HCEC 1CT (cell line): ENCODE measurements around the gene MUC5B.

ENCODE experiments used
- DNase-seq: peaks from one replicate; pipeline ENCODE4 v3.0.0-alpha.2; 2017

Gene MUC5B

GRCh38 chr11:1270476-1270875 lies 47.6 kb downstream of the MUC5B start:
- DNase-seq, result no peak

- no peak for DNase-seq
Observed at GRCh38 chr11:1271002-1271401, 48.1 kb downstream of the MUC5B start.

- no peak for DNase-seq
Observed at GRCh38 chr11:1271406-1271805, 48.5 kb downstream of the MUC5B start.

- DNase-seq, result no peak
Observed at GRCh38 chr11:1271927-1272326, 49.1 kb downstream of the MUC5B start.

- DNase-seq, result no peak
Observed at GRCh38 chr11:1272531-1272930, 49.7 kb downstream of the MUC5B start.

GRCh38 chr11:1274501-1274900 lies 51.6 kb downstream of the MUC5B start:
- DNase-seq, result no peak

DNA sequence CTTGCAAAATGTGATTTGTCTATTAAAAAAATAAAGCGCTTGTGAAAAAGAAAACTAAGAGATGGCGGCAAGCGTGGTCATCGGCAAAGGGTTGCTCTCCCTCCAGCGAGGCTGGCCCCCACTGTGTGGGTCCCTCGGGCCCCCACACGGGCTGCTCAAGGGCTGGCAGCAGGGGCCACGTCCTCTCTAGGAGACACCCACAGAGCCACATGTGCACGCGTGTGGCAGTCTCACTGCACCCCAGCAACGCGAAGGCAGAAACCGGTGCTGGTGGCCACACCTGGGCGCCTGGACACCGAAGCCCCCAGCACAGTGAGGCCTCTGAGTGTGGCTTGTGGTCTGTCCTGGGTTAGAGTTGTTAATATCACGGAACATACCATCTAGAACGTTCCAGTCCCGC lies 52.2 kb downstream of the MUC5B start:
- DNase-seq, result no peak

- no peak for DNase-seq
Observed at GRCh38 chr11:1276041-1276790, 53.4 kb downstream of the MUC5B start.

DNA sequence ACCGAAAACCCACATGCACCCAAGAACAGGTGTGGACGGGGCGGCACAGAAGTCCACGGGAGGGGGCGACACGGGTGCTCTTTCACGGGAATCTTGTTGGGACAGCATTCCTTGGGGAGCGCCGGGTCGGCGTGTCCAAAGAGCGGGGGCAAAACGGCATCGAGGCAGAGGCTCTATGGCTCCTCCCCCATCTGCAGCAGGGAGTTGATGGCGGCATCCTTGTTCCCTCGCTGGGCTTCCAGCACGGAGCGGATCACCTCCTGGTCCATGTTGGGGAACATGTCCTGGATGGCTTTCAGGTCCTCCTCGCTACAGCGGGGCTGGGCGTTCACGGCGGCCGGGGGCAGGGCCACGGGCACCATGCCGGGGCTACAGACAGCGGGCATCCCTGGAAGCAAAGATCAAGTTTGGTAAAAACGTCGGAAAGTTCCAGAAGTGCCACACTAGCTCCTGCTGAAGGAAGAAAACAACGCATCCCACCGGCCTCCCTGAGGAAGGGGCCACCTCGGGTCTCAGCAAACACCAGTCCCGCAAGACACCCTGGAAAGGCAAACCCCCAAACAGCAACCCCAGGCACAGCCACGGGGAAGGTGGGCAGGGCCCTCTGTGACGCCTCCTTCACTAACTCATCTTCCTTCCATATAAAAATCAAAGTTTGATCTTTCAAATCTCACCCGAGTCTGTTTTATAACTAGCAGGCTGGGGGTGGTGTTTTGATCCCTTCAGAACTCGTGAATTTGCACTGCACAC lies 54.2 kb downstream of the MUC5B start:
- DNase-seq, result no peak

- DNase-seq, result no peak
Observed at GRCh38 chr11:1277936-1278512, 55.2 kb downstream of the MUC5B start.

GRCh38 chr11:1278766-1279673 lies 56.2 kb downstream of the MUC5B start:
- DNase-seq, result no peak

GRCh38 chr11:1279674-1280055 lies 56.8 kb downstream of the MUC5B start:
- no peak for DNase-seq

DNA sequence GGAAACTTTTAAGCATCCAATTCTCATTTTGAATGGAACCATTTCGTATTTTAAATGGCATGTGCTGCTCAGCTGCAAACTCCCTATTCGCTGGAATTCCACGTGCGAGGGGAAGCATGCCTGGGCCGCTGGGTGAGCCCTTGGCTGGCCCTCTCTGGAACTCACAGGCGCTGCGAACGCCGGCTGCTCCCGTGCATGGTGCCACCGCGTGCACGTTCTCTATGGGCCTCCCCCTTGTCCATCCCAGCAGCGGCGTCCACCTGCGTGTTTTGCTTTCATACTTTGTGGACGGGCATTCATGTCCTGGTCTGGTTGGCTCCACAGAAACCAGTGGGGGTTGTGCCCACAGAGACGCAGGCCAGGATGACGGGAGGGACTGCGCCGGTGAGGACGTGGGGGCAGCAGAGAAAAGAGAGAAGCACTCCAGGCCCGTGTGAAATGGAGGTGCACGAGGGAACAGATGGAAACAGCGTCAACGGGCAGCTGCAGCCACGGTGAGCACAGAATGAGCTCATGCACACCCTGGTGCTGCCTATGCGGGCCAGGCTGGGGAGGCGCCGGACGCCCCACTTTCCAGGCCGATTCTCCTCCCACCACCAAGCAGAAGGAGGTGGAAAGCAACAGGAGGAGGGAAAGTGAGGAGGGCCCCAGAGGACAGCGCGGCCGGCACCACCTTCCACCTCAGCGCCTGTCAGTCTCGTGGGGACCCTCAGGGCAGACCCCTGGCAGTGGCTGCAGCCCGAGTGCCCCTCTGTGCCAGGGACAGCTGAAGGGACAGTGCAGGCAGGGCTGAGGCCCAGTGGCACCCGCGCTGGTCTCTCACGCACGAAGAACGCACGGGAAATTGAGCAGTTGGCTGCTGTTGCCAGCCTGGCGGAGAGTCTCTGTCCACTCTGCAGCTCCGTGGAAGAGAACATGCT lies 57.5 kb downstream of the MUC5B start:
- no peak for DNase-seq

- DNase-seq, result no peak
Observed at GRCh38 chr11:1281326-1281973, 58.6 kb downstream of the MUC5B start.

DNA sequence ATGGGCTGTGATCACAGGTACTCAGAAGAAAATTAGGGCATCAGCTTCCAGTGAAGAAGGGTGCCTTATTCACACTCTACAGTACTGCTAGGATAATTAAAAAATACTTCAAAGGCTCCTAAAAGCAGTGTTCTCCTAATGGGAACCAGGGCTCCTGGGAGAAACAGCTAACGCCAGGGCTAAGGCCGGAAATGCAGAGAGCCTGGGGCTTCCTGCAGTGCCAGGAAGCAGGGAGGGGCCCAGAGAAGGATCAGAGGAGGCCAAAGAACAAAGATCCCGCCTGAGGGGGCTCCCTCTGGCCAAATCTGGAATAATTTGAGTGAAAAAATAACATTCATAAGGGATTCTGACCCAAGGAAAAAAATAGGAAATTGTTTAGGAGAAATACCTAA lies 59.1 kb downstream of the MUC5B start:
- DNase-seq, result no peak

DNA sequence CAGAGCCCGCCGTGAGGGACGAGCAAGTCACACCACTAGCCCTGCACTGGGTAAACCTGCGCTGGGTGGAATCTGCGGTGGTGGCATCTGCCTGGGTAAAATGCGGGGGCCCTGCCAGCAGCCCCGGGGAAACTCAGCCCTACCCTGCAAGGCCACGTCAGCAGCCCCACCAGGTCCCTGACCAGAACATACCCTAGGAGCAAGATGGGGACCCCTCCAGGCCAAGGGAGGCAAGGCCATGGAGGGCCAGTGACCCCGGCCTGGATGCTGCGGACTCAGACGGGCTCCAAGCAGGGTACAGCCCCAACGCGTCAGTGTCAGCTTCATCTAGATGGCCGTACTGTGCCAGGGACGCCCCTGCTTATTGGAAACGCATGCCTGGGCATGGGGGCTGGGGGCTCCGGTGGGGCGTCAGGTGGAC lies 60.2 kb downstream of the MUC5B start:
- no peak for DNase-seq

GRCh38 chr11:1283906-1284305 lies 61.0 kb downstream of the MUC5B start:
- no peak for DNase-seq

DNA sequence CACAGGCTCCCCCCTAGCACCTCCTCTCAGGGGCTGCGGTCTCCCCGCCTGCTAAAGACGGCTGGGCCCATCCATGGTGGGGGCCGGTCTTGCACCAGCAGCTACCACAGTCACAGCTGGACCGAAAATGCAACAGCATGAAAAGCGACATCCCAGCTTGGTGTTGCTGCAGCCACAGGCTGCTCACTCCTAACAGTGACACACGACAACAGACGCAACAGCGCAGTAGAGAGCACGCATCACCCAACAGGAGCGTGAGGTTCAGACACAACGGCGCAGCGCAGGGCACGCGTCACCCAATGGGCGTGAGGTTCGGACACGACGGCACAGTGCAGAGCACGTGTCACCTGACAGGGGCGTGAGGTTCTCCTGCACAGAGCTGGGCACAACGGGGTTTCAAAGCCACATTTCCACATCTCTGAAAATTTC lies 62.5 kb downstream of the MUC5B start:
- DNase-seq, result no peak

- DNase-seq, result no peak
Observed at GRCh38 chr11:1285876-1286275, 63.0 kb downstream of the MUC5B start.

DNA sequence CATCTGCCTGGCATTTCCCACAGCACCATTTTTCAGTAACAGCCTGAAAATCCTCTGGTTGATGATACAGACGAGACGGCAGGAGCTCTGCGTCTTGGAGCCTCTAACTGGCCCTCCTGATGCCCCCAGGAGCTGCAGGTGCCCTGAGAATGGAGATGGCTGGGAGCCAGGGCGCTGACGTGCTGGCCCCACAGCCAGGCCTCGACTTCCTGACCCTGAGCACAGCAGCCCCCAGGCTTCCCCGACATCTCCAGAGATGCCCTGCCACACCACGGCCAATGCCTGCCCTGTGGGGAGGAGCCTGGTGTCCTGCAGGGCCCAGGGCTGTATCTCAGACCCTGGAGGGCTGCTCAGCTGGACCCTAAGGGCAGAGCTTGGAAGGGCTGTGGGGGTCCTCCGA lies 65.1 kb downstream of the MUC5B start:
- DNase-seq, result no peak

- no peak for DNase-seq
Observed at GRCh38 chr11:1288426-1289151, 65.7 kb downstream of the MUC5B start.
